Astrocyte of the spinal cord (primary cell): Measurements from ENCODE around the gene SYMPK.

Experiments
- DNase-seq: peaks from one replicate; pipeline ENCODE4 v3.0.0; 2011; ENCODE audit warnings: low read depth, low spot score
- H3K4me3 ChIP-seq: 2 replicates; pipeline ENCODE4 v1.5.1; 2011; ENCODE audit warnings: low read depth, mild to moderate bottlenecking, low read length, moderate library complexity
- in situ Hi-C: cut with HindIII; loops from 2 replicates; pipeline ENCODE4 v1.10.0; 2017; ENCODE audit warnings: low sequenced_read_pairs
- TF ChIP-seq, protein P1 (sequence below): IDR thresholded peaks from 2 replicates; pipeline ENCODE4 v1.5.1; 2012; ENCODE audit warnings: low read depth, mild to moderate bottlenecking, low read length, inconsistent platforms

Gene SYMPK

GRCh38 chr19:45793876-45794275, 69.1 kb downstream of the SYMPK start:
- in situ Hi-C loops: no loop called here
- H3K4me3 ChIP-seq: no peak overlapping the region
- TF ChIP-seq, protein P1, sequence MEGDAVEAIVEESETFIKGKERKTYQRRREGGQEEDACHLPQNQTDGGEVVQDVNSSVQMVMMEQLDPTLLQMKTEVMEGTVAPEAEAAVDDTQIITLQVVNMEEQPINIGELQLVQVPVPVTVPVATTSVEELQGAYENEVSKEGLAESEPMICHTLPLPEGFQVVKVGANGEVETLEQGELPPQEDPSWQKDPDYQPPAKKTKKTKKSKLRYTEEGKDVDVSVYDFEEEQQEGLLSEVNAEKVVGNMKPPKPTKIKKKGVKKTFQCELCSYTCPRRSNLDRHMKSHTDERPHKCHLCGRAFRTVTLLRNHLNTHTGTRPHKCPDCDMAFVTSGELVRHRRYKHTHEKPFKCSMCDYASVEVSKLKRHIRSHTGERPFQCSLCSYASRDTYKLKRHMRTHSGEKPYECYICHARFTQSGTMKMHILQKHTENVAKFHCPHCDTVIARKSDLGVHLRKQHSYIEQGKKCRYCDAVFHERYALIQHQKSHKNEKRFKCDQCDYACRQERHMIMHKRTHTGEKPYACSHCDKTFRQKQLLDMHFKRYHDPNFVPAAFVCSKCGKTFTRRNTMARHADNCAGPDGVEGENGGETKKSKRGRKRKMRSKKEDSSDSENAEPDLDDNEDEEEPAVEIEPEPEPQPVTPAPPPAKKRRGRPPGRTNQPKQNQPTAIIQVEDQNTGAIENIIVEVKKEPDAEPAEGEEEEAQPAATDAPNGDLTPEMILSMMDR: no peak
- no peak for DNase-seq

DNA sequence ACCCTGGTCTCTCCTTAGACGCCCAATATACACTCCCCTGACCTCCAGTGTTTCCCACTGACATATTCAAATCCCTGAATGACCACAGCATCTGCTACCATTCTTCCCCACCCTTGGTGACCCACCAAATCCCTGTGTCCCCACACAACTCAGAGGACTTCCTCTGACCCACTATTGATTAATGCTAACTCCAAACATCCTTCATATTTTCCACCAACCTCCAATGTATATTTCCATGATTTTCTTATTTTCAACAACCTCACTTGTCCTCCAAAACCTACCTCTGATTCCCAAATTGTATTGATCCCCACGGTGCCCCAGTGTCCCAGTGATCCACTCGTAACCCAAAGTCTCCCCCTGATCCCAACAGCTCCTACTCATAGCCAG, 69.8 kb downstream of the SYMPK start:
- H3K4me3 ChIP-seq: peak overlapping the region; percentile 17
- TF ChIP-seq, protein P1: no peak
- no peak for DNase-seq
- in situ Hi-C loops: no loop called here

DNA sequence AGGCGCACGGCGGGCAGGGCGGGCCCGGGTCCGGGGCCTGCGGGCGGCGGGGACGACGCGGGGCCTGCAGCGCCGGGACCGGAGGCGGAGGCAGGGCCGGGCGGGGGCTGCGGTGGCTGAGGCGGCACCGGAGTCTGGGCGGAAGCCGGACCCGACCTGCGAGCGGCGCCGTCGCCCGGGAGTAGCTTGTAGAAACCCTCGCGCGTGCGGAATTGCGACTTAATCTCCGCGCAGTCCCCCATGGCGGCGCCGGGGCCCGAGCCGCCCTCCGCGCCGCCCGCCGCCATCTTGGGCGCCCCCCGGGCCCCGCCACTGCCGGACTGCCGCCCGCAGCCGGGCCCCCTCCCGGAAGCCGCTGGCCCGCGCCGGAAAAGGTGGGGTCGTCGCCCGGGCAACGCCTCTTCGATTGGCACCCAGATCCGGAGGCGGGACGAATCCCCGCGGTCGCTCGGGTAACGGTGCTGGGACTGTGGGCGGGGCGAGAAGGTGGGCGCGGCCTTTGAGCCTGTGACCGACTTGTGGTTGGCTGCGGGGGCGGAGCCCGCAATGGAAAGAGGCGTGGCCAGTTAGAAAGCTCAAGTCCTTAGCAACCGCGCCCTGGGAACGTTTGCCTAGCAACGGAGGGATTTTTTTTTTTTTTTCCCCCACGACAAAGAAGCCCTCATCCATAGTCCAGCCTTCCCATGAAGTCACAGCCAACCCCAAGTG, 70.3 kb downstream of the SYMPK start, which contains the start of gene DMWD:
TSS of gene DMWD (minus strand) at position 376 of the 708 bp plus-strand sequence. CDS start at position 287, 89 bp downstream.
- TF ChIP-seq, protein P1: no peak
- in situ Hi-C loops: no loop called here
- peak; percentile 98 for DNase-seq
- H3K4me3 ChIP-seq: peak within 1 kb of the TSS; percentile 71

DNA sequence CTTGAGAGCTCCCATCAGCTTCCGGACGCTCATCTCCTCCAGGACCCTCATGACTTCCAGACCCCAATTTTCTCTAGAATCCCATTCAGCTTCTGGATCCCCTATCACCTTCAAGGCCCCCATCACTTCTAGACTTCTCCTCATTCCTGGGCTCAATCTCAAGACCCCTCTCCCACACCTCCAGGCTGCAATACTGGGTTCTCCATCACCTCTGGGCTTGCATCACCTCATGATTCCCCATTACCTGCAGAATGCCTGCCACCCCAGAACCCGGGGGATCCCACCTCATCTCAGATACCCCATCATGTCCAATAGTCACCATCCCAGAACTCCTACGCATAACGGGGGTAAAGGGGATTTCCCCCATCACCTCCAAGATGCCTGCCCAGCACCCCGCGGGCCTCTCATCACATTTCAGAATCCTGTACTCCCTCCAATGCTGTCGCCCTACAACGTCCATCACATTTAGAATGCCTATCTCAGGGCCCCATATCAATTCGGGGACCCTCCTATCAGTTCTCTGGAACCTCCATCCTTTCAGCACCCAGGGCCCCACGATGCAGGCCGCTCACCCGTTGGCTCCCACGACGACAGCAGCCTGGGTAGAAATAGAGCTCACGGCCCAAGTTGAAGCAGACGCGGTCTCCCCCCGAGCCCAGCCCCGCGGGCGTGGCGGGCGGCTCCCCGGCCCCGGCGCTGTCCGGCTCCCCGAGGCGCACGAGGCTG, 71.0 kb downstream of the SYMPK start:
- in situ Hi-C loops: no loop called here
- H3K4me3 ChIP-seq: peak overlapping the region; percentile 71
- TF ChIP-seq, protein P1: no peak
- no peak for DNase-seq

- in situ Hi-C loops: no loop called here
- DNase-seq: no peak
- TF ChIP-seq, protein P1: no peak
- H3K4me3 ChIP-seq: no peak overlapping the region
These were observed 72.0 kb downstream of the SYMPK start for GRCh38 chr19:45790942-45791341.

GRCh38 chr19:45789035-45789786, 73.7 kb downstream of the SYMPK start:
- no peak overlapping the region for H3K4me3 ChIP-seq
- TF ChIP-seq, protein P1: no peak
- DNase-seq: no peak
- in situ Hi-C loops: no loop called here
